M059J (cell line): ENCODE data around the gene TNS1. TPM values are rescaled to one million over a fixed set of nuclear protein-coding genes. Genes with fewer than 3 reads are reported as not detected.
"Not testable (repeated sequence)": the region's sequence is repeated elsewhere in the genome, so short reads cannot be mapped to it uniquely, and the experiment has no call there.

Experiments used
- DNase-seq: peaks from one replicate; pipeline ENCODE4 v3.0.0-alpha.2; 2012; ENCODE audit warnings: low read depth
- total RNA-seq: library from RNA; depleted of rRNA; stranded (reverse); fragments of >200 nt; shearing (Covaris generic); gene quantifications from 2 replicates; pipeline ENCODE4 v1.2.3, GENCODE V29; 2014

TNS1 gene
- total RNA-seq, 1 experiment from 2014 or later: 2.6 TPM

GRCh38 chr2:217816396-217816869, 186.4 kb downstream of the TNS1 start:
- DNase-seq: no peak

- no peak for DNase-seq
Measured at GRCh38 chr2:217813828-217814227, 189.0 kb downstream of the TNS1 start.

GRCh38 chr2:217812170-217812569, 190.6 kb downstream of the TNS1 start:
- no peak for DNase-seq

DNA sequence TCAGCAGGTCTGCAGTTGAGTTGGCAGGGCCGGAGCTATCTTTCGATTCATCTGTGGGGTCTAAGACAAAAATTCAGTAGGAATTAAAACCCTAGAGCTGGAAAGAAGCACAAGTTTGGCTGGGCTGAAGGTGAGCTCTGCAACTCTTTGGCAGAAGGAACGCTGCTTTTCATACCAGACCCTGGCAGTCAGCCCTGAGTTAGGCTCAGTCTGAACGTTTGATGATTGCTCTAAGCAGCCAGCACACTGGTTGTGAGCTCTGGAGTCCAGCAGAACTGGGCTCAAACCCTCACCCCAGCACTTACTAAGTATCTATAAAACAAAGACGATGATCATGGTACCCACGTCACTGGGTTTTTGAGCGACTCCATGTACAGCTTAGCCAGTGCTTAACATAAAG, 192.5 kb downstream of the TNS1 start:
- no peak for DNase-seq

DNA sequence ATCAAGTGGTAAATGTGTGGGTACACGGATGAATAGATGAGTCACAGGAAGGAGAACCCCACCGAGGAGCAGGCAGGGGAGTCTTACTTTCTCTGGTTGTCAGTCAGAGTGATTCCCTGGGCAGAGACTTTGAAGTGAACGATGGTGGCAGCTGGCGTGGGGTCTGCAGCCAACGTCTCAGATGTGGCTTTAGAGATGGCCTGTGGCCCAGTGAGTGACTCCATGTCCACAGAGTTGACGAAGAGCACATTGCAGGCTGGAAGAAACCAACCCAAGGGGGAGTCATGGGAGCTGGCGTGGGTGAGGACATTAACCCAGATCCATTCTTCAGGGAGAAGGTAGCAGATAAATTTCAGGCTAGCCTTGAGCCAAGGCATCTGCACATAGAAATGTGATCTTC, 193.1 kb downstream of the TNS1 start:
- DNase-seq: no peak

DNA sequence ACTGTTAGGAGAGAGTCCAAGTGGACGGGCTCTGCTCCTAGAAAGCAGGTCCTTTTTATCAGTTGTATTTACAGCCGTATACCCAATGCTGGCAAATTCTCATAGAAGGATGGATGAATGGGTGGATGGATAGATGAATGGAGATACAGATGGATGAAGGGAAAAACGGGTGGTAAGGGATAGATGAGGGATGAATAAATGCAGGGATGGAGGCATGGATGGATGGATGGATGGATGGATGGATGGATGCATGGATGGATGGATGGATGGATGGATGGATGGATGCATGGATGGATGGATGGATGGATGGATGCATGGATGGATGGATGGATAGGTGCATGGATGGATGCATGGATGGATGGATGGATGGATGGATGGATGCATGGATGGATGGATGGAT, 193.8 kb downstream of the TNS1 start:
- not testable (repeated sequence) for DNase-seq

DNA sequence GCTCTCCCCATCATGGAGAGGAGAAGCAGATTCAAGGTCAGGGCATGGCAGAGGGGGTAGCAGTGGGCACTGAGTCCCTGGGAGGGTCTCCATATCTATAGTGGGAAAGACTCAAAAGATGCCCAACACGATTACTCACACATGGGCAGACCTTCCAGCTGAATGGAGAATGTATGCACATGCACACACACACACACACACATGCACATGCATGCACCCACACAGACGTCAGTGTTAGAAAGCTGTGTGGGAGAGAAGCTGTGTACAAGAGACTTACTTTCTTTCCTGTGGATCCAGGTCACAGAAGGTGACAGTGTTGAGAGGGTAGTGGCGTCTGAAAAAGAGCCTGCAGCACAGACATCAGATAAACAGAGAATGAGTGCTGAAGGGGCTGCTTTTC, 194.5 kb downstream of the TNS1 start:
- DNase-seq: no peak

GRCh38 chr2:217807753-217808152, 195.0 kb downstream of the TNS1 start:
- no peak for DNase-seq

DNA sequence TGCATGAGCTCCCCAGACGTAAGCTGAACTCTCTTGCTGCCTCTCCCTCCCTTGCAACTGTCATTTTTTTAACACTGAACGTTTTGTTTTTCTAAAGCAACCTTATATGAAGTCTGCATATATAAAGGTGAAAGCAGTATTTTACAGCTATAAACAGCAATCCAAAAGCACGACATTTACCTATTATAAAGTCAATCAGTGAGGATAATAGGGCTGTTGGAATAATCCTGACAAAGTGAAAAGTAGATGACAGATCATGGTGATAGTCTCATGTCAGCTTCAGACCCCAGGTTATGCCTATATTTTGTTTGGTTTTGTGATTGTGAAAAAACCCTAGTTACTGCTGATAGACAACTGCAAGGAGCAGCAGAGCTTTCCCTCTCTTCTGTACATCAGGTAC, 195.8 kb downstream of the TNS1 start:
- no peak for DNase-seq

GRCh38 chr2:217806482-217806765, 196.4 kb downstream of the TNS1 start:
- DNase-seq: no peak

DNA sequence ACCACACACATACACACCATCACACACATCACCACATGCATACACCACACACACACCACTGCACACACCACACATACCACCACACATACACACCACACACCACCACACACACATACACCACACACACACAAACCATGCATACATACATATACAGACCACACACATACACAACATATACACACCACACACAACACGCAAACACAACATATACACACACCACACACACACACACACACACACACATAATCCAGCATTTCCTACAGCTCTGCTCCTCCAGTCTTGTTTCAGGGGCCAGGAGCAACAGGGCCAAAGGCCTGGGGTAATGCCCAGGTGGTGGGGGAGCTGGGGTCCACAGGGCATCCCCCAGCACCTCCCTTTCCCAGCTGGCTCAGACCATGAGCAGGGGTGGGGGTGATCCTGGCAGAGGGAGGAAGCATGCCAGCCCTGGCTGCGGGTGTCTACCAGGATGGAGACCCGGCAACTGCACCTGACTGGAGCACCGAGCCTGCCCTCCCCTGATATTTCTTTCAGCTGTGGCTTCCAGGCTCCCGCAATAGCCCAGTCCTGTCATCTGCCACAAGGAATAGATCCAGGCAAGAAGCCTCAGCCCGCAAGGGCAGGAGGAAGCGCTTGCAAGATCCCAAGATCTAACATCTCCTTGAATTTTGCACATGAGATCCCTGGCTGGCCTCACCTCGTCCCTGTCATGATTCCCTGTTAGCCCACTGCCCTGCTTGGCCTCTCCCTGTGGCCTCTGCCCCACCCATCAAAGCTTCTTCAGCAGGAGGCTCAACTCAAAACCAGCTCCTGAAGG, 196.9 kb downstream of the TNS1 start:
- no peak for DNase-seq

- DNase-seq: no peak
Measured at GRCh38 chr2:217804791-217805667, 197.8 kb downstream of the TNS1 start.

- no peak for DNase-seq
Measured at GRCh38 chr2:217804338-217804737, 198.5 kb downstream of the TNS1 start.

GRCh38 chr2:217803653-217803960, 199.2 kb downstream of the TNS1 start:
- DNase-seq: no peak

DNA sequence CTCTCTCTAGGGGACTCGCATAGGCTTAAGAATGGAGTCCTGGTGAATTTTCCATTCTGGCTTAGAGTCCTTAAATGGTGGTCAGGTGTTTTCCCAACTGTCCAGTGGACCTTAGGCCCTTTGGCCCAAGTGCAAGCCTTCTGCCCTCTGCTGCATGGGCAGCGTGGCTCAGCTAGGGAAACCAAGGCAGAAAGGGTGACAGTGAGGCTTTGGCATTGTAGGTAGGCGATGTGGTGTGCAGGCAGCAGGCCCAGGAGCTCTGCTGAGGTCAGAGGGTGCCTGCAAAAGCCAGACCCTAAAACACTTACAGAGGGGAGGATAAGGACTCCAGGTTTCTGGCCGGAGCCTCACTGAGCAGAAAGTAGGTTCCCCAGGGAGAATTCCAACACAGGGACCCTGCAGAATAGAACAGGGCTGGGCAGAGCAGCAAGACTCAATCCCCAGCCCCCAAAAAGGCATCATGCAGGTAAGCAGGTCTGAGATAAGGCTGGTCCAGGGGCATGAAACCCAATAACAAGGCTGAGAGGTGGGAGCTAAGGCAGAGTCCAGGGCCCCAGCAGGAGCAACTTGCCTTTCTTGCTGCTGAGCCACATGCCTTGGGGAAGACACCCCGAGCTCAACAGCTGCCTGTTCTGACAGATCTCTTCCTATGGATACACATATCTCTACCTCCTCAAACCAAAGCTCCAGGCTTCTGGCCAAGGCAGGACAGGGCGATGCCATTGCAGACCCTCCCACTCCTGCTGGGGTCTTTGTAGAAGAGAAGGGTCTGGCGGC, 199.7 kb downstream of the TNS1 start:
- DNase-seq: no peak

DNA sequence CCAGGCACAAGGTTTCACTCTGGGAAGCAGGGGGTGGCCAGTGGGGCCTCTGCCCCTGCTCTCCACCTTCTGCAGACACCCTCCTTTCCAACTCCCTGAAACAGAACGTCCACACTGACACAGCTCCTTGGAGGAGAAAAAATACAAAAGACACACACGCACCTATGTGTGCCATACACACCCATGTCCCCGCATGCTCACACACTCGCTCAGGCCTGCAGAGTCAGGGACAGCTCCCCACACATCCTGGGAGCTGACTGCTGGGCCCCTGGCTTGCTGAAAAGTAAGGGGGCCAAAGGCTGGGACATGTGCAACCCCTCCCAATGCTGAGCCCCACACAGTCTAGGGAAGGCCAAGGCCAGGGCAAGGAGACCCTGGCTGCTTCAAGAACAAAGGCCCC, 200.5 kb downstream of the TNS1 start:
- no peak for DNase-seq

- no peak for DNase-seq
Measured at GRCh38 chr2:217801711-217802110, 201.1 kb downstream of the TNS1 start.

DNA sequence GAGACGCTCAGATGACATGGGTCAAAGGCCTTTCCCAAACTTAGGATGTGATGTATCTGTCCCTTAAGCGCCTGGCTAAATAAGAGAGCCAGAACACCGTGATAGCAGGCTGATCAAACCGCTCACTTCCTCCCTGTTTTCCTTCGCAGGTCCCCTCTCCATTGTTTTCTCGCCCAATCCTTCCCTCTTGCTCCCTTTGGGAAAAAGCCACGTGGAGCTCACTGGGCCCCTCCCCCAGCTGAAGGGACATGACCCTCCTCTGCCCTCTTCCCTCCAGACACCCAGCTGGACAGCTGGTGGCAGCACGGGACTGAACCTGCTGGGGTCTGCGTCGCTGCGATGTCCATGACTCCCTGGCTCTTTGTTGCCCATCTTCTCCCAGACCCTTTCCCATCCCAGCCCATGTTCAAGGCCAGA, 201.7 kb downstream of the TNS1 start:
- DNase-seq: no peak

GRCh38 chr2:217800433-217801114, 202.2 kb downstream of the TNS1 start:
- no peak for DNase-seq

DNA sequence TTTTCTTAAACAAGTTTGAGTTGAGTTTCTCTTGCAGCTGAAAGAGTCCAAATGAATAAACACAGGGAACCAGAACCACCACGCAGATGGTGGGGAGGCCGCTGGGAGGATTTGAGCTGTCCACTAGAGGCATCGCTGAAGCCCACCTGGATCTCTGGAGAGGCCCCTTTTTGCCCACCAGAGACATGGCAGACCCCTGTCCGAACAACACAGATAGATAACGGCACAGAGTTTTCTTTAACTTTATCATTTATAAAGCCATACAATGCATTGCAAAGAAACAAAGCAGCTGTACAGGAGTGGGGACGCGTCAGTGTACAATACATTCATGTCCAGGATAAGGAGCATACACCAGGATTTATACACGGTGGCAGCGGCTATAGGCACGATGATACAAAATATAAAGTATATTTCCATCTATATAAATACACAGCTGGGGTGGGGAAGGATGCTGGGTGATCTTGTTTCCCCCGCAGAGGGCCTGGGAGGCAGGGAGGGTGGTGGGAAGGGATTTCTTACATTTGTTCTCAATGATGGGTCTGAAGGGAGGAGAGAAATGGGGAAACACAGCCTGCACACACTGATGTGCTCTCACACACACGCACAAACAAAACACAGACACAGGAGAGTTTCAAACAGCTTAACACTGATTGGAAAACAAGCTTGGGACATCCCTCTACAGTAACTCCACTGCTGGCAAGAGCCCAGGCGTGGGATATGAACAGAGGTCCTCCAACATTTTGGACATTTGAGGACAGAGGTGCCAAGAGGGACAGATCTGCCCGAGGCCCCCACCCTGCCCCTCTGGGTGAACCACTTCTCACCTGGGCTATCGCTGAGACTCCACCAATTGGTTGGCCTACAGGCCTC, 203.0 kb downstream of the TNS1 start:
- DNase-seq: no peak
